WTC11 (cell line): ENCODE measurements around the gene PTEN. TPM values are rescaled to one million over a fixed set of nuclear protein-coding genes. Genes with fewer than 3 reads are reported as not detected.
A peak's percentile ranks its signal among the peaks of the same experiment; 100 is the strongest.

ENCODE experiments used
- ATAC-seq: fragments of 200-7000 bp; cut with Tn5 transposase; 2 replicates; pipeline ENCODE4 v1.10.0; 2021; ENCODE audit warnings: mild to moderate bottlenecking, moderate library complexity
- CTCF ChIA-PET: fragments of 300-600 bp; sonication (Branson Sonifier 250); formaldehyde crosslinking; loops from one replicate; lab custom pipeline; 2021; ENCODE audit warnings: antibody characterized with exemption; lab: Charles Lee
- POLR2A ChIA-PET: fragments of 350-600 bp; sonication (Branson Sonifier 250); formaldehyde crosslinking; loops from one replicate; lab custom pipeline; 2021; ENCODE audit warnings: antibody characterized with exemption; lab: Charles Lee
- DNase-seq: peaks from one replicate; pipeline ENCODE4 v3.0.0; 2021; ENCODE audit warnings: low spot score
- H3K27ac Mint-ChIP-seq: 2 replicates; pipeline ENCODE4 v1.8.0; 2021; ENCODE audit warnings: mixed read lengths
- H3K27me3 Mint-ChIP-seq: 2 replicates; pipeline ENCODE4 v1.8.0; 2021; ENCODE audit warnings: low read depth, mild to moderate bottlenecking, moderate library complexity, mixed read lengths
- H3K36me3 Mint-ChIP-seq: 2 replicates; pipeline ENCODE4 v1.8.0; 2021; ENCODE audit warnings: mixed read lengths
- H3K4me1 Mint-ChIP-seq: 2 replicates; pipeline ENCODE4 v1.8.0; 2022; ENCODE audit warnings: mixed read lengths
- H3K4me3 Mint-ChIP-seq: 2 replicates; pipeline ENCODE4 v1.8.0; 2021; ENCODE audit warnings: mild to moderate bottlenecking, moderate library complexity, mixed read lengths
- H3K9me3 Mint-ChIP-seq: 2 replicates; pipeline ENCODE4 v1.8.0; 2021; ENCODE audit warnings: mixed read lengths
- ATF2 ChIP-seq: sonication (generic); formaldehyde crosslinking; IDR thresholded peaks from 2 replicates; pipeline ENCODE4 v1.8.1; 2022; ENCODE audit warnings: low read depth, missing genetic modification reagents, borderline replicate concordance
- ATF3 ChIP-seq: sonication (generic); formaldehyde crosslinking; conservative IDR thresholded peaks from 2 replicates; pipeline ENCODE4 v1.8.1; 2022; ENCODE audit warnings: mild to moderate bottlenecking, missing genetic modification reagents
- ATF6 ChIP-seq: sonication (generic); formaldehyde crosslinking; IDR thresholded peaks from 2 replicates; pipeline ENCODE4 v1.8.1; 2023; ENCODE audit warnings: mild to moderate bottlenecking, missing genetic modification reagents
- ESRRA ChIP-seq: sonication (generic); formaldehyde crosslinking; IDR thresholded peaks from 2 replicates; pipeline ENCODE4 v1.8.1; 2022; ENCODE audit warnings: mild to moderate bottlenecking, missing genetic modification reagents, borderline replicate concordance
- FOXK1 ChIP-seq: sonication (generic); formaldehyde crosslinking; IDR thresholded peaks from 2 replicates; pipeline ENCODE4 v1.8.0; 2022; ENCODE audit warnings: mild to moderate bottlenecking, moderate library complexity, missing genetic modification reagents
- GABPB1 ChIP-seq: sonication (generic); formaldehyde crosslinking; IDR thresholded peaks from 2 replicates; pipeline ENCODE4 v1.8.1; 2023; ENCODE audit warnings: mild to moderate bottlenecking, missing genetic modification reagents
- GTF2I ChIP-seq: fragments of 250-450 bp; sonication (Bioruptor Pico); conservative IDR thresholded peaks from 2 replicates; pipeline ENCODE4 v1.4.0; 2021; ENCODE audit warnings: mild to moderate bottlenecking
- MAX ChIP-seq: sonication (generic); formaldehyde crosslinking; IDR thresholded peaks from 2 replicates; pipeline ENCODE4 v1.8.0; 2022; ENCODE audit warnings: mild to moderate bottlenecking, missing genetic modification reagents
- NFE2L1 ChIP-seq: sonication (generic); formaldehyde crosslinking; IDR thresholded peaks from 2 replicates; pipeline ENCODE4 v1.8.1; 2023; ENCODE audit warnings: missing genetic modification reagents
- NFYB ChIP-seq: sonication (generic); formaldehyde crosslinking; conservative IDR thresholded peaks from 2 replicates; pipeline ENCODE4 v1.8.0; 2022; ENCODE audit warnings: low read depth, missing genetic modification reagents
- NR1H2 ChIP-seq: sonication (generic); formaldehyde crosslinking; IDR thresholded peaks from 2 replicates; pipeline ENCODE4 v1.9.0; 2021; ENCODE audit warnings: mild to moderate bottlenecking, moderate library complexity, missing genetic modification reagents
- NR2C2 ChIP-seq: sonication (generic); formaldehyde crosslinking; IDR thresholded peaks from 2 replicates; pipeline ENCODE4 v1.8.0; 2022; ENCODE audit warnings: mild to moderate bottlenecking, missing genetic modification reagents
- OVOL2 ChIP-seq: fragments of 250-450 bp; sonication (Bioruptor Pico); IDR thresholded peaks from 2 replicates; pipeline ENCODE4 v1.9.0; 2021; ENCODE audit warnings: mild to moderate bottlenecking, borderline replicate concordance
- PREB ChIP-seq: sonication (generic); formaldehyde crosslinking; IDR thresholded peaks from 2 replicates; pipeline ENCODE4 v1.8.1; 2022; ENCODE audit warnings: mild to moderate bottlenecking, missing genetic modification reagents, moderate library complexity, borderline replicate concordance
- SMAD3 ChIP-seq: sonication (generic); formaldehyde crosslinking; IDR thresholded peaks from 2 replicates; pipeline ENCODE4 v1.8.0; 2022; ENCODE audit warnings: missing genetic modification reagents, mild to moderate bottlenecking, borderline replicate concordance
- SMAD4 ChIP-seq: sonication (generic); formaldehyde crosslinking; IDR thresholded peaks from 2 replicates; pipeline ENCODE4 v1.8.0; 2022; ENCODE audit warnings: mild to moderate bottlenecking, missing genetic modification reagents
- USF2 ChIP-seq: sonication (generic); formaldehyde crosslinking; IDR thresholded peaks from 2 replicates; pipeline ENCODE4 v1.8.1; 2023; ENCODE audit warnings: mild to moderate bottlenecking, missing genetic modification reagents, moderate library complexity
- ZBTB43 ChIP-seq: sonication (generic); formaldehyde crosslinking; IDR thresholded peaks from 2 replicates; pipeline ENCODE4 v1.8.1; 2023; ENCODE audit warnings: mild to moderate bottlenecking, missing genetic modification reagents
- ZNF396 ChIP-seq: fragments of 250-450 bp; sonication (Bioruptor Pico); IDR thresholded peaks from 2 replicates; pipeline ENCODE4 v1.8.0; 2021; ENCODE audit warnings: mild to moderate bottlenecking, moderate library complexity, borderline replicate concordance
- total RNA-seq: library from RNA; stranded (reverse); gene quantifications from 3 replicates; pipeline ENCODE4 v1.2.3, GENCODE V29; 2021
- TF ChIP-seq, protein P1 (sequence below): sonication (generic); formaldehyde crosslinking; IDR thresholded peaks from 2 replicates; pipeline ENCODE4 v1.8.0; 2023; ENCODE audit warnings: missing genetic modification reagents
- TF ChIP-seq, protein P2 (sequence below): sonication (generic); formaldehyde crosslinking; IDR thresholded peaks from 2 replicates; pipeline ENCODE4 v1.8.0; 2022; ENCODE audit warnings: missing genetic modification reagents

PTEN gene
- total RNA-seq, 1 experiment from 2014 or later = 54.2 TPM

DNA sequence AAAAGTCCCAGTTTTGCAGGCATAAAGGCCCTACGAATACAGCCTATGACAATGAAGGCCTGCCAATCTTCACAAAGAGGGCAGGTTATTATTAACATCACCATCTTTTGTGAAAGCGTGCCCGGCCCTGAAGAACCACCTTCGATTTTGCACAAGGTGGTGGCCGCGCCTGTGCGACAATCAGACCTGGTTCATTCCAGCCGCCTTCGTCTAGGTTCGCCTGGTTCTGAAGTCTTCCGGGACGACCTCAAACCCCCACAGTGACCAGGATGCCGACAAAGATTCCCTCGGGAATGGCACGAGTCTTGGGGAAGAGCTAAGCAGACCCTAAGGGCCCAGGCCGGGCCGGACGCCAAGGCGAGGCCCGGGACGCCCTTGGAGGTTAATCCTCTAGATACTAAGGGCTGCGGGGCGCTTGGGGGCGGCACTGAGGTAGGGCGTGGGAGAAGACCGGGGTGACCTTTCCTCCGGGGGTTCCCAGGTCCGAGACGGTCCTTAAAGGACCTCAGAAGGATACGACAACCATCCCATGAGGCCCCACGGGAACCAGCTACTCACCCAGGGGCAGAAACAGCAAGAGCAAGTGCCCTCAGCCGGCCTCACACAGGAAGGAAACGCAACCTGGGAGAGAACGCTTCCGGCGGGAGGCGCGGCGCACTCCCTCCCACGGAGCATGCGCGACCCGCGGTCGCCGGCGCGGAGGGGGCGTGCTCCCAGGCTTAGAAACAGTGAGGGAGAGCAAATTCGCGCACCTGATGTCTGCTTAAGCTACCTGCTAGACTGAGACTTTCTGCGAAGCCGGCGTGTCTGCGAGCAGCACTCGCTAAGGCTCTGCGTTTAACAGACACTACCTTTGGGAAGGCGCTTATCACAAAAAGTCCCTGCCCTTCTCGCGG, 45.6 kb upstream of the PTEN start, which contains the start of gene ATAD1:
TSS of gene ATAD1 (minus strand) at position 618 of the 896 bp plus-strand sequence. CDS start 3,627 bp downstream, outside the sequence.
- H3K4me1 Mint-ChIP-seq = peaks cover 26% of the 10 kb centered on the region
- H3K36me3 Mint-ChIP-seq = peaks cover 7% of the 10 kb centered on the region
- H3K4me3 Mint-ChIP-seq = peak within 1 kb of the TSS; percentile 95
- CTCF ChIA-PET = interaction anchor here (0.5 to 1.8 kb wide), 5 partner anchors 10 to 572 kb away, joined by 3 to 5 read pairs (median 3); no protein-coding TSS in a partner anchor
- H3K9me3 Mint-ChIP-seq = no peaks in the 10 kb centered on the region
- peak within 1 kb of the TSS; percentile 96 for H3K27ac Mint-ChIP-seq
- POLR2A ChIA-PET = interaction anchor here (0.5 to 3.0 kb wide), 5 partner anchors 11 to 474 kb away, joined by 5 to 22 read pairs (median 7); partner anchors contain the start of genes KLLN and PTEN
- peak; percentile 80 for DNase-seq
- peaks cover 5% of the 10 kb centered on the region; the same call in 1 of the 2 replicates for H3K27me3 Mint-ChIP-seq
- ATAC-seq = peak; percentile 92
- TF ChIP-seq SMAD3 (CRISPR knock-in tag) (peak; percentile 63; the same call in 1 of the 2 replicates), USF2 (CRISPR knock-in tag) (0 out of 2 replicates have a peak, but pooled peaks have one; percentile 10), NR1H2 (CRISPR knock-in tag) (no peak), NR2C2 (CRISPR knock-in tag) (peak; percentile 78), FOXK1 (CRISPR knock-in tag) (peak; percentile 71), ESRRA (CRISPR knock-in tag) (no peak), NFE2L1 (CRISPR knock-in tag) (no peak), ZBTB43 (no peak), GABPB1 (CRISPR knock-in tag) (peak; percentile 21; the same call in 1 of the 2 replicates), MAX (no peak), OVOL2 (CRISPR knock-in tag) (no peak), NFYB (CRISPR knock-in tag) (no peak), ATF6 (no peak), ATF3 (CRISPR knock-in tag) (no peak), SMAD4 (CRISPR knock-in tag) (no peak), ZNF396 (CRISPR knock-in tag) (no peak), PREB (CRISPR knock-in tag) (no peak), GTF2I (CRISPR knock-in tag) (no peak), ATF2 (CRISPR knock-in tag) (no peak)
- TF ChIP-seq, protein P1, sequence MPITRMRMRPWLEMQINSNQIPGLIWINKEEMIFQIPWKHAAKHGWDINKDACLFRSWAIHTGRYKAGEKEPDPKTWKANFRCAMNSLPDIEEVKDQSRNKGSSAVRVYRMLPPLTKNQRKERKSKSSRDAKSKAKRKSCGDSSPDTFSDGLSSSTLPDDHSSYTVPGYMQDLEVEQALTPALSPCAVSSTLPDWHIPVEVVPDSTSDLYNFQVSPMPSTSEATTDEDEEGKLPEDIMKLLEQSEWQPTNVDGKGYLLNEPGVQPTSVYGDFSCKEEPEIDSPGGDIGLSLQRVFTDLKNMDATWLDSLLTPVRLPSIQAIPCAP = no peak
- TF ChIP-seq, protein P2, sequence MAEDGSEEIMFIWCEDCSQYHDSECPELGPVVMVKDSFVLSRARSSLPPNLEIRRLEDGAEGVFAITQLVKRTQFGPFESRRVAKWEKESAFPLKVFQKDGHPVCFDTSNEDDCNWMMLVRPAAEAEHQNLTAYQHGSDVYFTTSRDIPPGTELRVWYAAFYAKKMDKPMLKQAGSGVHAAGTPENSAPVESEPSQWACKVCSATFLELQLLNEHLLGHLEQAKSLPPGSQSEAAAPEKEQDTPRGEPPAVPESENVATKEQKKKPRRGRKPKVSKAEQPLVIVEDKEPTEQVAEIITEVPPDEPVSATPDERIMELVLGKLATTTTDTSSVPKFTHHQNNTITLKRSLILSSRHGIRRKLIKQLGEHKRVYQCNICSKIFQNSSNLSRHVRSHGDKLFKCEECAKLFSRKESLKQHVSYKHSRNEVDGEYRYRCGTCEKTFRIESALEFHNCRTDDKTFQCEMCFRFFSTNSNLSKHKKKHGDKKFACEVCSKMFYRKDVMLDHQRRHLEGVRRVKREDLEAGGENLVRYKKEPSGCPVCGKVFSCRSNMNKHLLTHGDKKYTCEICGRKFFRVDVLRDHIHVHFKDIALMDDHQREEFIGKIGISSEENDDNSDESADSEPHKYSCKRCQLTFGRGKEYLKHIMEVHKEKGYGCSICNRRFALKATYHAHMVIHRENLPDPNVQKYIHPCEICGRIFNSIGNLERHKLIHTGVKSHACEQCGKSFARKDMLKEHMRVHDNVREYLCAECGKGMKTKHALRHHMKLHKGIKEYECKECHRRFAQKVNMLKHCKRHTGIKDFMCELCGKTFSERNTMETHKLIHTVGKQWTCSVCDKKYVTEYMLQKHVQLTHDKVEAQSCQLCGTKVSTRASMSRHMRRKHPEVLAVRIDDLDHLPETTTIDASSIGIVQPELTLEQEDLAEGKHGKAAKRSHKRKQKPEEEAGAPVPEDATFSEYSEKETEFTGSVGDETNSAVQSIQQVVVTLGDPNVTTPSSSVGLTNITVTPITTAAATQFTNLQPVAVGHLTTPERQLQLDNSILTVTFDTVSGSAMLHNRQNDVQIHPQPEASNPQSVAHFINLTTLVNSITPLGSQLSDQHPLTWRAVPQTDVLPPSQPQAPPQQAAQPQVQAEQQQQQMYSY (CRISPR knock-in tag) = no peak
